Natural killer cell treated with Interleukin-12 subunit alpha and Interleukin-12 subunit beta and Interleukin-15 and Interleukin-18, amount 100 ng/mL, for 72 hours (primary cell): ENCODE data around the gene NAV2. TPM values are rescaled to one million over a fixed set of nuclear protein-coding genes. Genes with fewer than 3 reads are reported as not detected.

Experiments used
- ATAC-seq, 2 donors: fragments of 150-1000 bp; cut with Tn5 transposase in 1 of 2; sonication (Bioruptor Pico), chemical (Tn5 transposase) in 1 of 2; 2 replicates each; pipeline ENCODE4 v1.10.0; 2021
- DNase-seq: peaks from one replicate; pipeline ENCODE4 v3.0.0; 2022; ENCODE audit warnings: low spot score
- H3K27ac Mint-ChIP-seq, 2 donors: 1 replicate in 1 of 2; 2 replicates in 1 of 2; pipeline ENCODE4 v1.8.0; 2022; ENCODE audit warnings: mixed read lengths in 2 of 2, mild to moderate bottlenecking in 1 of 2, moderate library complexity in 1 of 2
- H3K27me3 Mint-ChIP-seq, 2 donors: 1 replicate in 1 of 2; 2 replicates in 1 of 2; pipeline ENCODE4 v1.8.0; 2022; ENCODE audit warnings: mixed read lengths in 2 of 2
- H3K36me3 Mint-ChIP-seq: one replicate; pipeline ENCODE4 v1.8.0; 2022; ENCODE audit warnings: mixed read lengths
- H3K4me1 Mint-ChIP-seq, 2 donors: 1 replicate in 1 of 2; 2 replicates in 1 of 2; pipeline ENCODE4 v1.8.0; 2022; ENCODE audit warnings: low read depth in 2 of 2, mixed read lengths in 2 of 2, mild to moderate bottlenecking in 1 of 2
- H3K4me3 Mint-ChIP-seq: one replicate; pipeline ENCODE4 v1.8.0; 2022; ENCODE audit warnings: mixed read lengths
- H3K9me3 Mint-ChIP-seq: 2 replicates; pipeline ENCODE4 v1.8.0; 2022; ENCODE audit warnings: mixed read lengths
- total RNA-seq, 2 donors: library from RNA; stranded (reverse); gene quantifications; one replicate each; pipeline ENCODE4 v1.2.3, GENCODE V29; 2022

NAV2 gene
- total RNA-seq, 2 donors from 2014 or later = 0.31 to 0.67 TPM

GRCh38 chr11:19903620-19904069, 191.0 kb downstream of the NAV2 start:
- DNase-seq = no peak
- Mint-ChIP-seq H3K9me3 (no peaks in the 10 kb centered on the region), H3K27ac (no peak overlapping the region), H3K4me3 (no peak overlapping the region), H3K36me3 (no peaks in the 10 kb centered on the region), H3K27me3 (no peaks in the 10 kb centered on the region), H3K4me1 (no peaks in the 10 kb centered on the region)
- ATAC-seq = no peak

- no peaks in the 10 kb centered on the region for H3K36me3 Mint-ChIP-seq
- DNase-seq (no peak), ATAC-seq (no peak)
- no peaks in the 10 kb centered on the region for H3K4me1 Mint-ChIP-seq
- H3K9me3 Mint-ChIP-seq = no peaks in the 10 kb centered on the region
- H3K4me3 Mint-ChIP-seq = no peak overlapping the region
- H3K27me3 Mint-ChIP-seq = no peaks in the 10 kb centered on the region
- no peak overlapping the region for H3K27ac Mint-ChIP-seq
These were observed 192.7 kb downstream of the NAV2 start for GRCh38 chr11:19905280-19905853.

- Mint-ChIP-seq H3K9me3 (no peaks in the 10 kb centered on the region), H3K4me3 (no peak overlapping the region), H3K36me3 (no peaks in the 10 kb centered on the region), H3K27ac (no peak overlapping the region), H3K4me1 (no peaks in the 10 kb centered on the region), H3K27me3 (peaks cover 0 to 2% of the 10 kb centered on the region in 2 donors)
- DNase-seq = no peak
- no peak for ATAC-seq
These were observed 193.5 kb downstream of the NAV2 start for GRCh38 chr11:19906126-19906525.

- ATAC-seq (no peak), DNase-seq (no peak)
- no peaks in the 10 kb centered on the region for H3K9me3 Mint-ChIP-seq
- H3K4me1 Mint-ChIP-seq = no peaks in the 10 kb centered on the region
- no peak overlapping the region for H3K4me3 Mint-ChIP-seq
- peaks cover 0 to 3% of the 10 kb centered on the region in 2 donors for H3K27me3 Mint-ChIP-seq
- H3K36me3 Mint-ChIP-seq = no peaks in the 10 kb centered on the region
- H3K27ac Mint-ChIP-seq = no peak overlapping the region
These were observed 194.5 kb downstream of the NAV2 start for GRCh38 chr11:19907008-19907579.

GRCh38 chr11:19907839-19908238, 195.2 kb downstream of the NAV2 start:
- H3K9me3 Mint-ChIP-seq = no peaks in the 10 kb centered on the region
- H3K4me3 Mint-ChIP-seq = no peak overlapping the region
- no peaks in the 10 kb centered on the region for H3K4me1 Mint-ChIP-seq
- DNase-seq (no peak), ATAC-seq (no peak)
- no peak overlapping the region for H3K27ac Mint-ChIP-seq
- H3K36me3 Mint-ChIP-seq = no peaks in the 10 kb centered on the region
- peaks cover 0 to 3% of the 10 kb centered on the region in 2 donors for H3K27me3 Mint-ChIP-seq

GRCh38 chr11:19910931-19911330, 198.3 kb downstream of the NAV2 start:
- Mint-ChIP-seq H3K27me3 (peaks cover 12 to 13% of the 10 kb centered on the region in 2 donors), H3K9me3 (no peaks in the 10 kb centered on the region), H3K27ac (no peak overlapping the region), H3K4me3 (no peak overlapping the region), H3K4me1 (no peaks in the 10 kb centered on the region), H3K36me3 (no peaks in the 10 kb centered on the region)
- DNase-seq = no peak
- no peak for ATAC-seq

- no peaks in the 10 kb centered on the region for H3K4me1 Mint-ChIP-seq
- peaks cover 12 to 20% of the 10 kb centered on the region in 2 donors for H3K27me3 Mint-ChIP-seq
- no peaks in the 10 kb centered on the region for H3K9me3 Mint-ChIP-seq
- ATAC-seq (no peak), DNase-seq (no peak)
- no peak overlapping the region for H3K4me3 Mint-ChIP-seq
- H3K36me3 Mint-ChIP-seq = no peaks in the 10 kb centered on the region
- H3K27ac Mint-ChIP-seq = no peak overlapping the region
These were observed 199.7 kb downstream of the NAV2 start for GRCh38 chr11:19912115-19912957.

GRCh38 chr11:19912958-19913892, 200.6 kb downstream of the NAV2 start:
- no peaks in the 10 kb centered on the region for H3K36me3 Mint-ChIP-seq
- H3K27ac Mint-ChIP-seq = no peak overlapping the region
- DNase-seq (no peak), ATAC-seq (no peak)
- H3K9me3 Mint-ChIP-seq = no peaks in the 10 kb centered on the region
- peaks cover 12 to 25% of the 10 kb centered on the region in 2 donors for H3K27me3 Mint-ChIP-seq
- no peak overlapping the region for H3K4me3 Mint-ChIP-seq
- no peaks in the 10 kb centered on the region for H3K4me1 Mint-ChIP-seq

- H3K36me3 Mint-ChIP-seq = no peaks in the 10 kb centered on the region
- H3K4me3 Mint-ChIP-seq = no peak overlapping the region
- no peak overlapping the region for H3K27ac Mint-ChIP-seq
- no peak for DNase-seq
- H3K9me3 Mint-ChIP-seq = no peaks in the 10 kb centered on the region
- H3K4me1 Mint-ChIP-seq = no peaks in the 10 kb centered on the region
- ATAC-seq = no peak
- peaks cover 12 to 31% of the 10 kb centered on the region in 2 donors for H3K27me3 Mint-ChIP-seq
These were observed 201.2 kb downstream of the NAV2 start for GRCh38 chr11:19913893-19914249.

- peaks cover 16 to 39% of the 10 kb centered on the region in 2 donors for H3K27me3 Mint-ChIP-seq
- H3K36me3 Mint-ChIP-seq = no peaks in the 10 kb centered on the region
- ATAC-seq (no peak), DNase-seq (no peak)
- H3K4me1 Mint-ChIP-seq = no peaks in the 10 kb centered on the region
- no peaks in the 10 kb centered on the region for H3K9me3 Mint-ChIP-seq
- H3K4me3 Mint-ChIP-seq = no peak overlapping the region
- no peak overlapping the region for H3K27ac Mint-ChIP-seq
These were observed 203.2 kb downstream of the NAV2 start for GRCh38 chr11:19915808-19916207.

- no peak overlapping the region for H3K27ac Mint-ChIP-seq
- ATAC-seq (no peak), DNase-seq (no peak)
- H3K4me3 Mint-ChIP-seq = no peak overlapping the region
- no peaks in the 10 kb centered on the region for H3K4me1 Mint-ChIP-seq
- H3K9me3 Mint-ChIP-seq = no peaks in the 10 kb centered on the region
- peaks cover 16 to 49% of the 10 kb centered on the region in 2 donors for H3K27me3 Mint-ChIP-seq
- H3K36me3 Mint-ChIP-seq = no peaks in the 10 kb centered on the region
These were observed 204.4 kb downstream of the NAV2 start for GRCh38 chr11:19917069-19917468.

- DNase-seq (no peak), ATAC-seq (no peak)
- Mint-ChIP-seq H3K9me3 (no peaks in the 10 kb centered on the region), H3K4me3 (no peak overlapping the region), H3K27ac (no peak overlapping the region), H3K36me3 (no peaks in the 10 kb centered on the region), H3K27me3 (peaks cover 25 to 58% of the 10 kb centered on the region in 2 donors), H3K4me1 (no peaks in the 10 kb centered on the region)
These were observed 205.8 kb downstream of the NAV2 start for GRCh38 chr11:19918302-19919049.

GRCh38 chr11:19919050-19919561, 206.5 kb downstream of the NAV2 start:
- peaks cover 26 to 58% of the 10 kb centered on the region in 2 donors for H3K27me3 Mint-ChIP-seq
- DNase-seq = no peak
- H3K27ac Mint-ChIP-seq = no peak overlapping the region
- no peaks in the 10 kb centered on the region for H3K4me1 Mint-ChIP-seq
- H3K4me3 Mint-ChIP-seq = no peak overlapping the region
- H3K36me3 Mint-ChIP-seq = no peaks in the 10 kb centered on the region
- H3K9me3 Mint-ChIP-seq = no peaks in the 10 kb centered on the region
- peak in 1 of 2 donors; percentile 6 for ATAC-seq
